GM23248 (cell line): ENCODE results near the gene TMEM255B. TPM values are rescaled to one million over a fixed set of nuclear protein-coding genes. Genes with fewer than 3 reads are reported as not detected.
A peak's percentile ranks its signal among the peaks of the same experiment; 100 is the strongest.

Source experiments
- DNase-seq: peaks from one replicate; pipeline ENCODE4 v3.0.0-alpha.2; 2015
- H2AFZ ChIP-seq: fragments of 200-600 bp; sonication (generic); 2 replicates; pipeline ENCODE4 v1.6.1; 2016; ENCODE audit warnings: antibody characterized with exemption
- H3F3A ChIP-seq: fragments of 200-600 bp; sonication (generic); 2 replicates; pipeline ENCODE4 v1.6.1; 2016; ENCODE audit warnings: mild to moderate bottlenecking, antibody characterized with exemption, mixed run types; ENCODE audit not compliant: insufficient read depth
- H3K27ac ChIP-seq: fragments of 200-600 bp; sonication (generic); 2 replicates; pipeline ENCODE4 v1.5.1; 2016; ENCODE audit warnings: mild to moderate bottlenecking
- H3K27me3 ChIP-seq: fragments of 200-600 bp; sonication (generic); replicated peaks from 2 replicates; pipeline ENCODE4 v1.6.1; 2016; ENCODE audit warnings: mild to moderate bottlenecking; ENCODE audit not compliant: insufficient read depth
- H3K36me3 ChIP-seq: fragments of 200-600 bp; sonication (generic); 2 replicates; pipeline ENCODE4 v1.6.1; 2016; ENCODE audit warnings: low read depth, mild to moderate bottlenecking
- H3K4me1 ChIP-seq: fragments of 200-600 bp; sonication (generic); 2 replicates; pipeline ENCODE4 v1.6.1; 2016; ENCODE audit warnings: mild to moderate bottlenecking; ENCODE audit not compliant: insufficient read depth
- H3K4me2 ChIP-seq: fragments of 200-600 bp; sonication (generic); one replicate; pipeline ENCODE4 v1.6.1; 2016; ENCODE audit warnings: mild to moderate bottlenecking; ENCODE audit not compliant: unreplicated experiment
- H3K4me3 ChIP-seq: fragments of 200-600 bp; sonication (generic); 2 replicates; pipeline ENCODE4 v1.5.1; 2016; ENCODE audit warnings: mild to moderate bottlenecking
- H3K79me2 ChIP-seq: fragments of 200-600 bp; sonication (generic); 2 replicates; pipeline ENCODE4 v1.6.1; 2016; ENCODE audit warnings: mild to moderate bottlenecking; ENCODE audit not compliant: insufficient read depth
- H3K9ac ChIP-seq: fragments of 200-600 bp; sonication (generic); 2 replicates; pipeline ENCODE4 v1.6.1; 2016; ENCODE audit warnings: mild to moderate bottlenecking
- H3K9me2 ChIP-seq: fragments of 200-600 bp; sonication (generic); 2 replicates; pipeline ENCODE4 v1.6.1; 2016; ENCODE audit warnings: mixed run types, mild to moderate bottlenecking, moderate library complexity; ENCODE audit not compliant: insufficient read depth
- H3K9me3 ChIP-seq: fragments of 200-600 bp; sonication (generic); one replicate; pipeline ENCODE4 v1.6.1; 2017; ENCODE audit warnings: low read depth
- H4K20me1 ChIP-seq: fragments of 200-600 bp; sonication (generic); 2 replicates; pipeline ENCODE4 v1.6.0; 2016; ENCODE audit not compliant: insufficient read depth
- EZH2 ChIP-seq: fragments of 200-600 bp; sonication (generic); IDR thresholded peaks from 2 replicates; pipeline ENCODE4 v1.6.1; 2018; ENCODE audit warnings: antibody characterized with exemption, mild to moderate bottlenecking; ENCODE audit not compliant: insufficient read depth, poor library complexity, severe bottlenecking
- EZH2phosphoT487 ChIP-seq: fragments of 200-600 bp; sonication (generic); IDR thresholded peaks from 2 replicates; pipeline ENCODE4 v1.6.1; 2018; ENCODE audit warnings: antibody characterized with exemption, moderate library complexity, mild to moderate bottlenecking, low read depth; ENCODE audit not compliant: insufficient read depth
- WGBS, 2 experiments: methylation state at CpG; one replicate each; pipeline ENCODE4 v1.1.6; 2015 to 2017; ENCODE audit warnings: low lambda C conversion rate in 2 of 2, low coverage in 1 of 2; ENCODE audit errors: missing lambda C conversion rate in 2 of 2; 5-methylcytosine and 5-hydroxymethylcytosine counted together
- in situ Hi-C: fragments of 300-500 bp; cut with MboI; formaldehyde crosslinking; loops from 2 replicates; pipeline ENCODE4 v1.15.0; 2020
- polyA plus RNA-seq: library from polyadenylated mRNA; unstranded; fragments of >200 nt; fragmentation: Nextera tagmentation; extraction: Ambion mirVana; gene quantifications from 2 replicates; pipeline ENCODE4 v1.2.1, GENCODE V29; 2016
- total RNA-seq: library from RNA; depleted of rRNA; stranded (reverse); fragments of >200 nt; shearing (Covaris generic); gene quantifications from 2 replicates; pipeline ENCODE4 v1.2.3, GENCODE V29; 2014

TMEM255B gene
- total and polyA plus RNA-seq, 2 experiments from 2014 or later, result 8.2 TPM; not detected in 1

GRCh38 chr13:113791226-113791625 lies 32.2 kb downstream of the TMEM255B start:
- H3K4me3 ChIP-seq, result no peak overlapping the region
- DNase-seq, result no peak
- no peak overlapping the region for H3K27ac ChIP-seq
- no peaks in the 10 kb centered on the region for H4K20me1 ChIP-seq
- TF ChIP-seq EZH2phosphoT487 (no peak), EZH2 (no peak)
- H3K9ac ChIP-seq, result no peak overlapping the region
- no peaks in the 10 kb centered on the region for H3F3A ChIP-seq
- H3K4me2 ChIP-seq, result no peak overlapping the region
- no peaks in the 10 kb centered on the region for H3K79me2 ChIP-seq
- no peak overlapping the region for H2AFZ ChIP-seq
- in situ Hi-C loops, result no loop called here
- no peaks in the 10 kb centered on the region for H3K9me2 ChIP-seq
- H3K4me1 ChIP-seq, result no peaks in the 10 kb centered on the region
- no peaks in the 10 kb centered on the region for H3K9me3 ChIP-seq
- H3K27me3 ChIP-seq, result peaks cover 3% of the 10 kb centered on the region; the same call in 1 of the 2 replicates
- no peaks in the 10 kb centered on the region for H3K36me3 ChIP-seq
- WGBS, 2 experiments, result 75 to 79% methylated on average over 17 of the region's 17 CpGs

GRCh38 chr13:113791761-113792160 lies 32.7 kb downstream of the TMEM255B start:
- Histone ChIP-seq H3K9ac (no peak overlapping the region), H2AFZ (no peak overlapping the region), H4K20me1 (no peaks in the 10 kb centered on the region), H3K27ac (no peak overlapping the region), H3K36me3 (no peaks in the 10 kb centered on the region), H3K4me3 (no peak overlapping the region), H3F3A (no peaks in the 10 kb centered on the region), H3K4me1 (no peaks in the 10 kb centered on the region), H3K4me2 (no peak overlapping the region), H3K79me2 (no peaks in the 10 kb centered on the region), H3K9me2 (no peaks in the 10 kb centered on the region), H3K9me3 (no peaks in the 10 kb centered on the region), H3K27me3 (peaks cover 3% of the 10 kb centered on the region; the same call in 1 of the 2 replicates)
- DNase-seq, result no peak
- WGBS, 2 experiments, result 85 to 86% methylated on average over 19 of the region's 19 CpGs
- TF ChIP-seq EZH2phosphoT487 (no peak), EZH2 (no peak)
- in situ Hi-C loops, result no loop called here

- H3K27ac ChIP-seq, result no peak overlapping the region
- no peaks in the 10 kb centered on the region for H3F3A ChIP-seq
- TF ChIP-seq EZH2 (no peak), EZH2phosphoT487 (no peak)
- in situ Hi-C loops, result no loop called here
- no peaks in the 10 kb centered on the region for H3K36me3 ChIP-seq
- 51 to 57% methylated on average over 11 to 12 of the region's 12 CpGs for WGBS, 2 experiments
- H2AFZ ChIP-seq, result no peak overlapping the region
- no peaks in the 10 kb centered on the region for H4K20me1 ChIP-seq
- H3K4me2 ChIP-seq, result no peak overlapping the region
- no peaks in the 10 kb centered on the region for H3K9me2 ChIP-seq
- H3K79me2 ChIP-seq, result no peaks in the 10 kb centered on the region
- H3K4me3 ChIP-seq, result no peak overlapping the region
- H3K27me3 ChIP-seq, result no peaks in the 10 kb centered on the region; the same call in 1 of the 2 replicates
- H3K9me3 ChIP-seq, result no peaks in the 10 kb centered on the region
- H3K4me1 ChIP-seq, result no peaks in the 10 kb centered on the region
- no peak overlapping the region for H3K9ac ChIP-seq
- DNase-seq, result no peak
Observed at GRCh38 chr13:113792236-113792770, 33.3 kb downstream of the TMEM255B start.

- no peak overlapping the region for H3K4me2 ChIP-seq
- WGBS, 2 experiments, result 64 to 67% methylated on average over 33 of the region's 33 CpGs
- H4K20me1 ChIP-seq, result no peaks in the 10 kb centered on the region
- no peaks in the 10 kb centered on the region for H3K9me2 ChIP-seq
- in situ Hi-C loops, result no loop called here
- H2AFZ ChIP-seq, result no peak overlapping the region
- no peaks in the 10 kb centered on the region for H3K4me1 ChIP-seq
- H3K9ac ChIP-seq, result no peak overlapping the region
- no peaks in the 10 kb centered on the region; the same call in 1 of the 2 replicates for H3K27me3 ChIP-seq
- peak; percentile 28 for DNase-seq
- H3K79me2 ChIP-seq, result no peaks in the 10 kb centered on the region
- H3K4me3 ChIP-seq, result no peak overlapping the region
- no peaks in the 10 kb centered on the region for H3K36me3 ChIP-seq
- H3K27ac ChIP-seq, result no peak overlapping the region
- no peak for TF ChIP-seq EZH2
- no peak for TF ChIP-seq EZH2phosphoT487
- no peaks in the 10 kb centered on the region for H3F3A ChIP-seq
- no peaks in the 10 kb centered on the region for H3K9me3 ChIP-seq
Observed at GRCh38 chr13:113792886-113793717, 34.1 kb downstream of the TMEM255B start.
